ENCODE measurements around the gene MGAT2. TPM values are rescaled to one million over a fixed set of nuclear protein-coding genes. Genes with fewer than 3 reads are reported as not detected.
A peak's percentile ranks its signal among the peaks of the same experiment; 100 is the strongest.
"Not testable (repeated sequence)": the region's sequence is repeated elsewhere in the genome, so short reads cannot be mapped to it uniquely, and the experiment has no call there.

Gene MGAT2
- total RNA-seq, 8 experiments from 2014 or later = 14.9 to 49.4 (median 25.4) TPM

DNA sequence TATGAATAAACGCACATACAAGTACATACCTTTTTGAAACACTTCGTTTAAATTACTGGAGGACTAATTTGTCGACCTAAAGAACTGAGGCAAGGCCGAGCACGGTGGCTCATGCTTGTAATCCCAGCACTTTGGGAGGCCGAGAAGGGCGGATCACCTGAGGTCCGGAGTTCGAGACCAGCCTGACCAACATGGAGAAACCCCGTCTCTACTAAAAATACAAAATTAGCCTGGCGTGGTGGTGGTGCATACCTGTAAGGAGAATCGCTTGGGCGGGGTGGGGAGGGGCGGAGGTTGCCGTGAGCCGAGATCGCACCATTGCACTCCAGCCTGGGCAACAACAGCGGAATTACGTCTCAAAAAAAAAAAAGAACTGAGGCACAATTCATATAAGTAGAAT lies 1.3 kb upstream of the MGAT2 start:
- H3K4me1 ChIP-seq (replicated peaks in 1 of 2) = peaks cover 6 to 27% of the 10 kb centered on the region in 2 donors

GRCh38 chr14:49619730-49620129 lies 869 bp upstream of the MGAT2 start:
- in situ Hi-C loops (cut with MboI; ENCODE audit: low pct_unique_long_range_greater_than_20kb in 2 of 9, low sequenced_read_pairs in 9 of 9, unreplicated experiment in 9 of 9) = no loop called here
- peaks cover 6 to 27% of the 10 kb centered on the region in 2 donors for H3K4me1 ChIP-seq (replicated peaks in 1 of 2)
- H3K4me3 ChIP-seq = peak overlapping the region; percentile 61 to 99 (median 92)
- peak overlapping the region; percentile 96 to 98 for H3K27ac ChIP-seq
- 0 to 3% (median 0%) methylated on average over 3 to 10 of the region's 11 CpGs; no CpG with 5 or more reads in 1 of the 10 experiments for WGBS, 10 experiments
- no peak for ATAC-seq (replicated peaks in 6 of 8)

More for the DNA sequence above, 1.3 kb upstream of the MGAT2 start:
- peak overlapping the region; percentile 61 to 99 (median 92) for H3K4me3 ChIP-seq
- H3K27ac ChIP-seq = peak overlapping the region in 1 of 2 donors; percentile 98
- in situ Hi-C loops (cut with MboI; ENCODE audit: low pct_unique_long_range_greater_than_20kb in 2 of 9, low sequenced_read_pairs in 9 of 9, unreplicated experiment in 9 of 9); ATAC-seq (replicated peaks in 6 of 8): not testable (repeated sequence)
- 40 to 82% (median 69%) methylated on average over 2 to 16 of the region's 19 CpGs; no CpG with 5 or more reads in 2 of the 10 experiments for WGBS, 10 experiments

GRCh38 chr14:49621114-49621881 lies 699 bp downstream of the MGAT2 start:
- WGBS, 10 experiments = 0 to 21% (median 5%) methylated on average over 3 to 19 of the region's 65 CpGs; no CpG with 5 or more reads in 4 of the 10 experiments
- in situ Hi-C loops (cut with MboI; ENCODE audit: low pct_unique_long_range_greater_than_20kb in 2 of 9, low sequenced_read_pairs in 9 of 9, unreplicated experiment in 9 of 9) = no loop called here
- peak overlapping the region; percentile 96 to 98 for H3K27ac ChIP-seq

DNA sequence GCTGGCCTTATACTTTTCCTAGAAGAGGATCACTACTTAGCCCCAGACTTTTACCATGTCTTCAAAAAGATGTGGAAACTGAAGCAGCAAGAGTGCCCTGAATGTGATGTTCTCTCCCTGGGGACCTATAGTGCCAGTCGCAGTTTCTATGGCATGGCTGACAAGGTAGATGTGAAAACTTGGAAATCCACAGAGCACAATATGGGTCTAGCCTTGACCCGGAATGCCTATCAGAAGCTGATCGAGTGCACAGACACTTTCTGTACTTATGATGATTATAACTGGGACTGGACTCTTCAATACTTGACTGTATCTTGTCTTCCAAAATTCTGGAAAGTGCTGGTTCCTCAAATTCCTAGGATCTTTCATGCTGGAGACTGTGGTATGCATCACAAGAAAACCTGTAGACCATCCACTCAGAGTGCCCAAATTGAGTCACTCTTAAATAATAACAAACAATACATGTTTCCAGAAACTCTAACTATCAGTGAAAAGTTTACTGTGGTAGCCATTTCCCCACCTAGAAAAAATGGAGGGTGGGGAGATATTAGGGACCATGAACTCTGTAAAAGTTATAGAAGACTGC lies 1.5 kb downstream of the MGAT2 start:
- Histone ChIP-seq H3K27ac (no peak overlapping the region), H3K4me1 (replicated peaks in 1 of 2) (peaks cover 6 to 27% of the 10 kb centered on the region in 2 donors), H3K4me3 (peak overlapping the region; percentile 61 to 99 (median 92))
- 0 to 80% (median 27%) methylated on average over 1 to 3 of the region's 3 CpGs; no CpG with 5 or more reads in 2 of the 10 experiments for WGBS, 10 experiments
- in situ Hi-C loops (cut with MboI; ENCODE audit: low pct_unique_long_range_greater_than_20kb in 2 of 9, low sequenced_read_pairs in 9 of 9, unreplicated experiment in 9 of 9) = no loop called here
- ATAC-seq (replicated peaks in 6 of 8) = no peak

More at GRCh38 chr14:49621114-49621881, 699 bp downstream of the MGAT2 start:
- peak; percentile 31 to 56 (median 39) for ATAC-seq (replicated peaks in 6 of 8)
- Histone ChIP-seq H3K4me3 (peak overlapping the region; percentile 61 to 99 (median 92)), H3K4me1 (replicated peaks in 1 of 2) (peaks cover 6 to 27% of the 10 kb centered on the region in 2 donors)

DNA sequence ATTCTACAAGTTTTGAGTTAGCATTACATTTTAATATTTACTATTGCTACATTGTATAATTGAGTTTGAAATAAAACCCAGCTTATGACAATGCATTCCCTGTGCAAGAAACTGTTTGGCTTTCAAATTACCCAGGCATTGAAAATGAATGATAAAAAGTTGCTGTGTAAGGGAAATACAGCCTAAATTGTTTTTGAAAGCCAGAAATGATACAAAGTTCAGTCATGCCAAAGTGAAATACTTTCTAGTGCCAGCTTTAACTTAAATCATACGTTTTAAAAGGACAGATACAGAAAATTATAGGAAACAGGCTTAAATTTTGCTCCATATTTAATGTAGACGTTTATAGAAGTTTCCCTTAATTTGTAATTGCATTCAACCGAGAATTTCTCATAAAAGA lies 2.8 kb downstream of the MGAT2 start:
- Histone ChIP-seq H3K27ac (no peak overlapping the region), H3K4me3 (peak overlapping the region in 2 of 5 donors; percentile 2 to 92), H3K4me1 (replicated peaks in 1 of 2) (peaks cover 6 to 27% of the 10 kb centered on the region in 2 donors)
- in situ Hi-C loops (cut with MboI; ENCODE audit: low pct_unique_long_range_greater_than_20kb in 2 of 9, low sequenced_read_pairs in 9 of 9, unreplicated experiment in 9 of 9) = no loop called here
- no peak for ATAC-seq (replicated peaks in 6 of 8)
- WGBS, 10 experiments = 0 to 100% (median 65%) methylated on average over 1 to 3 of the region's 3 CpGs; no CpG with 5 or more reads in 1 of the 10 experiments

- WGBS, 10 experiments = 40 to 100% (median 93%) methylated on average over 1 to 5 of the region's 6 CpGs; no CpG with 5 or more reads in 1 of the 10 experiments
- Histone ChIP-seq H3K27ac (no peak overlapping the region), H3K4me3 (peak overlapping the region in 1 of 5 donors; percentile 92), H3K4me1 (replicated peaks in 1 of 2) (peaks cover 3 to 21% of the 10 kb centered on the region in 2 donors)
- ATAC-seq (replicated peaks in 6 of 8) = no peak
- in situ Hi-C loops (cut with MboI; ENCODE audit: low pct_unique_long_range_greater_than_20kb in 2 of 9, low sequenced_read_pairs in 9 of 9, unreplicated experiment in 9 of 9) = no loop called here
Measured at GRCh38 chr14:49623941-49624839, 3.6 kb downstream of the MGAT2 start.

DNA sequence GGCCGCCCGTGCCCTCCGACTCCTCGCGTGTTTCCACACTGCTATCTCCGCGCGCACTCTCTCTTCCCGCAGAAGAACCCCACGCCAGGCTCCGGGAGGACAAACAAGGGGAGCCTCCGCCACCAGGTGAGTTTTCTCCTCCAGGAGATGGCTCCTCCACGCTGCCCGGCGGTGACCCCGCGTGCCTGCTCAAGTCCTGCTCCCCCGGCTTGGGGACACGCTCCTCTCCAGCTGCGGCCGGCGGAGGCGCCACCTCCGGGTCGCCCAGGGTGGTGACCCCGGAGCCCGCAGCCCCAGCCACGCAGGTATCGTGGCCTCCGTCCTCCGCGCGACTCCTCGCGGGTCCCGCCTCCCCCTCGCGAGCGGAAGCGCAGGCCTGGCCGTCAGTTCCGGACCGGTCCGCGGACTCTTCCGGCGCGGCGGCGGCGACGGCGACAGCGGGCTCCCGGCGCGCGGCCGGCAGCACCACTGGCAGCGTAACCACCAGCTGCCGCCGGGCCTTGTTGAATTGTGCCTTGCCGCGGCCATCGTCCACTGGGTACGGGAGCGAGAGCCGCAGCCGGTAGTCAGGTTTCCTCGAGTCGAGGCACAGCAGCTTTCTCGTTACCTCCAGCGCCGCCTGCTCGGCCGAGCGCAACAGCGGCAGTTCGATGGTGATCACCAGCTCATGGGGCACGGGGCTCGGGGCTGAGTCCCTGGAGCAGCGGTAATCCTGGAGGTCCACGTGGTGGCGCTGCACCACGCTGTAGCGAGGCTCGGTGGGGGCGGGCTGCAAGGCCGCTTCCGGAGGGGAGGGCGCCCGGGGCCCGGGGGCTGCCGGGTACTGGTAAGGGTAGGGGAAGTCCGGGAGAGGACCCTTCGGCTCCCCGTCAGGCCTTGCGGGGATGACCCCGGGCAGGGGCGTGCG lies 13.3 kb downstream of the MGAT2 start:
- H3K27ac ChIP-seq = peak overlapping the region; percentile 88 to 92
- H3K4me3 ChIP-seq = peak overlapping the region; percentile 56 to 90 (median 70)
- in situ Hi-C loops (cut with MboI; ENCODE audit: low pct_unique_long_range_greater_than_20kb in 2 of 9, low sequenced_read_pairs in 9 of 9, unreplicated experiment in 9 of 9) = loop anchor here in 4 of 9 experiments (10.0 to 25.0 kb wide), 3 partner anchors 128 to 478 kb away; partner anchors contain the start of genes KLHDC2 (in 3 of the 4) and VCPKMT (in 1 of the 4)
- WGBS, 10 experiments = 0 to 2% (median 0%) methylated on average over 2 to 23 of the region's 101 CpGs; no CpG with 5 or more reads in 4 of the 10 experiments
- peak; percentile 69 to 90 (median 85) for ATAC-seq (replicated peaks in 6 of 8)
- peaks cover 6 to 13% of the 10 kb centered on the region in 2 donors for H3K4me1 ChIP-seq (replicated peaks in 1 of 2)

GRCh38 chr14:49634547-49635334 lies 14.1 kb downstream of the MGAT2 start, which contains the start of gene DNAAF2:
TSS of gene DNAAF2 (minus strand) at chr14:49635244. CDS start at chr14:49635149, 95 bp downstream.
- H3K4me3 ChIP-seq = peak within 1 kb of the TSS; percentile 56 to 90 (median 70)
- peak within 1 kb of the TSS; percentile 88 to 92 for H3K27ac ChIP-seq
- H3K4me1 ChIP-seq (replicated peaks in 1 of 2) = peaks cover 6 to 13% of the 10 kb centered on the region in 2 donors
- in situ Hi-C loops (cut with MboI; ENCODE audit: low pct_unique_long_range_greater_than_20kb in 2 of 9, low sequenced_read_pairs in 9 of 9, unreplicated experiment in 9 of 9) = loop anchor here in 4 of 9 experiments (10.0 to 25.0 kb wide), 3 partner anchors 128 to 478 kb away; partner anchors contain the start of genes KLHDC2 (in 3 of the 4) and VCPKMT (in 1 of the 4)
- peak; percentile 48 to 60 (median 54) for ATAC-seq (replicated peaks in 6 of 8)
- WGBS, 10 experiments = 0% methylated on average over 1 to 5 of the region's 80 CpGs; no CpG with 5 or more reads in 7 of the 10 experiments

- Histone ChIP-seq H3K4me1 (replicated peaks in 1 of 2) (peaks cover 6 to 11% of the 10 kb centered on the region in 2 donors), H3K4me3 (no peak overlapping the region), H3K27ac (no peak overlapping the region)
- no peak for ATAC-seq (replicated peaks in 6 of 8)
- 53 to 100% (median 91%) methylated on average over 1 of the region's 1 CpG; no CpG with 5 or more reads in 2 of the 10 experiments for WGBS, 10 experiments
- in situ Hi-C loops (cut with MboI; ENCODE audit: low pct_unique_long_range_greater_than_20kb in 2 of 9, low sequenced_read_pairs in 9 of 9, unreplicated experiment in 9 of 9) = loop anchor here in 4 of 9 experiments (10.0 to 25.0 kb wide), 3 partner anchors 125 to 475 kb away; partner anchors contain the start of genes KLHDC2 (in 3 of the 4) and VCPKMT (in 1 of the 4)
Measured at GRCh38 chr14:49636866-49637265, 16.3 kb downstream of the MGAT2 start.

GRCh38 chr14:49637534-49638078 lies 17.0 kb downstream of the MGAT2 start:
- in situ Hi-C loops (cut with MboI; ENCODE audit: low pct_unique_long_range_greater_than_20kb in 2 of 9, low sequenced_read_pairs in 9 of 9, unreplicated experiment in 9 of 9) = loop anchor here in 4 of 9 experiments (10.0 to 25.0 kb wide), 3 partner anchors 125 to 475 kb away; partner anchors contain the start of genes KLHDC2 (in 3 of the 4) and VCPKMT (in 1 of the 4)
- H3K27ac ChIP-seq = no peak overlapping the region
- no peak overlapping the region for H3K4me3 ChIP-seq
- WGBS, 10 experiments = 32 to 100% (median 100%) methylated on average over 1 to 3 of the region's 3 CpGs
- ATAC-seq (replicated peaks in 6 of 8) = no peak
- H3K4me1 ChIP-seq (replicated peaks in 1 of 2) = peaks cover 6 to 11% of the 10 kb centered on the region in 2 donors

Data from motor neuron (in vitro differentiated cells).